ENCODE results near the gene REG1A. TPM values are rescaled to one million over a fixed set of nuclear protein-coding genes. Genes with fewer than 3 reads are reported as not detected.

Gene REG1A
- total and polyA plus RNA-seq, 4 donors = 0.33 to 0.98 TPM; not detected in 2

- no peak overlapping the region for H3K9ac ChIP-seq (ENCODE audit: low read depth in 1 of 2, low read length in 2 of 2)
- no peaks in the 10 kb centered on the region for H3K36me3 ChIP-seq (ENCODE audit: control insufficient read depth in 4 of 4, insufficient read depth in 3 of 4, low read depth in 1 of 4, low read length in 3 of 4)
- DNase-seq (ENCODE audit: low spot score) = no peak
- H3K4me1 ChIP-seq (ENCODE audit: control insufficient read depth in 4 of 4, insufficient read depth in 4 of 4, low read length in 3 of 4) = no peaks in the 10 kb centered on the region
- no peaks in the 10 kb centered on the region for H3K9me3 ChIP-seq (ENCODE audit: control insufficient read depth in 4 of 4, low read length in 3 of 4)
- H3K27ac ChIP-seq (ENCODE audit: low read depth in 1 of 2, low read length in 2 of 2) = no peak overlapping the region
- H3K27me3 ChIP-seq (ENCODE audit: control insufficient read depth in 4 of 4, insufficient read depth in 4 of 4, low read length in 3 of 4) = no peaks in the 10 kb centered on the region
- H3K4me3 ChIP-seq (ENCODE audit: low read depth in 1 of 3, low read length in 3 of 3) = no peak overlapping the region
- TF ChIP-seq NR2F2 (IDR thresholded peaks at IDR 0.05) (no peak), YY1 (IDR thresholded peaks at IDR 0.05) (no peak), RAD21 (IDR thresholded peaks at IDR 0.05) (no peak), CTCF (IDR thresholded peaks at IDR 0.05; ENCODE audit: low read depth, low read length, missing input control) (no peak), HNF4A (conservative IDR thresholded peaks at IDR 0.05) (no peak), FOXA2 (IDR thresholded peaks at IDR 0.05) (no peak), REST (IDR thresholded peaks at IDR 0.05) (no peak), RXRA (IDR thresholded peaks at IDR 0.05) (no peak)
Observed at GRCh38 chr2:79083597-79084251, 36.6 kb upstream of the REG1A start.

- no peak for TF ChIP-seq CTCF (IDR thresholded peaks at IDR 0.05; ENCODE audit: low read depth, low read length, missing input control)
- no peak for TF ChIP-seq ZBTB33 (IDR thresholded peaks at IDR 0.05)
- H3K4me3 ChIP-seq (ENCODE audit: low read depth in 1 of 3, low read length in 3 of 3) = no peak overlapping the region
- no peaks in the 10 kb centered on the region for H3K9me3 ChIP-seq (ENCODE audit: control insufficient read depth in 4 of 4, low read length in 3 of 4)
- H3K27ac ChIP-seq (ENCODE audit: low read depth in 1 of 2, low read length in 2 of 2) = no peak overlapping the region
- no peaks in the 10 kb centered on the region for H3K36me3 ChIP-seq (ENCODE audit: control insufficient read depth in 4 of 4, insufficient read depth in 3 of 4, low read depth in 1 of 4, low read length in 3 of 4)
- 70% methylated on average over 3 of the region's 3 CpGs for WGBS
- no peaks in the 10 kb centered on the region for H3K27me3 ChIP-seq (ENCODE audit: control insufficient read depth in 4 of 4, insufficient read depth in 4 of 4, low read length in 3 of 4)
- no peaks in the 10 kb centered on the region for H3K4me1 ChIP-seq (ENCODE audit: control insufficient read depth in 4 of 4, insufficient read depth in 4 of 4, low read length in 3 of 4)
- no peak for DNase-seq (ENCODE audit: low spot score)
- no peak overlapping the region for H3K9ac ChIP-seq (ENCODE audit: low read depth in 1 of 2, low read length in 2 of 2)
Observed at GRCh38 chr2:79084495-79085135, 35.7 kb upstream of the REG1A start.
